Tibial nerve (tissue), 3 donors: ENCODE measurements around the gene KCTD2.

Experiments
- CTCF ChIP-seq, 5 experiments: fragments of 200-600 bp in 3 of 5; fragments of 450-650 bp in 2 of 5; sonication (generic) in 3 of 5; IDR thresholded peaks; one replicate each; pipeline ENCODE4 v1.5.1; 2016 to 2019; ENCODE audit warnings: antibody characterized with exemption in 5 of 5, mild to moderate bottlenecking in 3 of 5, moderate library complexity in 2 of 5
- POLR2A ChIP-seq, 2 donors: fragments of 450-650 bp; IDR thresholded peaks; one replicate each; pipeline ENCODE4 v1.6.1; 2017; ENCODE audit warnings: antibody characterized with exemption in 2 of 2, mild to moderate bottlenecking in 2 of 2, moderate library complexity in 2 of 2

- TF ChIP-seq CTCF (IDR thresholded peaks at IDR 0.05) (no peak), POLR2A (IDR thresholded peaks at IDR 0.05) (no peak)
Observed at GRCh38 chr17:75073618-75074047, 26.6 kb downstream of the KCTD2 start.
